ENCODE results near the gene WDR6.

- TF ChIP-seq EZH2 (IDR thresholded peaks at IDR 0.05; ENCODE audit: low read depth): no peak
- TF ChIP-seq, protein P1, sequence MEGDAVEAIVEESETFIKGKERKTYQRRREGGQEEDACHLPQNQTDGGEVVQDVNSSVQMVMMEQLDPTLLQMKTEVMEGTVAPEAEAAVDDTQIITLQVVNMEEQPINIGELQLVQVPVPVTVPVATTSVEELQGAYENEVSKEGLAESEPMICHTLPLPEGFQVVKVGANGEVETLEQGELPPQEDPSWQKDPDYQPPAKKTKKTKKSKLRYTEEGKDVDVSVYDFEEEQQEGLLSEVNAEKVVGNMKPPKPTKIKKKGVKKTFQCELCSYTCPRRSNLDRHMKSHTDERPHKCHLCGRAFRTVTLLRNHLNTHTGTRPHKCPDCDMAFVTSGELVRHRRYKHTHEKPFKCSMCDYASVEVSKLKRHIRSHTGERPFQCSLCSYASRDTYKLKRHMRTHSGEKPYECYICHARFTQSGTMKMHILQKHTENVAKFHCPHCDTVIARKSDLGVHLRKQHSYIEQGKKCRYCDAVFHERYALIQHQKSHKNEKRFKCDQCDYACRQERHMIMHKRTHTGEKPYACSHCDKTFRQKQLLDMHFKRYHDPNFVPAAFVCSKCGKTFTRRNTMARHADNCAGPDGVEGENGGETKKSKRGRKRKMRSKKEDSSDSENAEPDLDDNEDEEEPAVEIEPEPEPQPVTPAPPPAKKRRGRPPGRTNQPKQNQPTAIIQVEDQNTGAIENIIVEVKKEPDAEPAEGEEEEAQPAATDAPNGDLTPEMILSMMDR (conservative IDR thresholded peaks at IDR 0.05): no peak
Observed at GRCh38 chr3:48985831-48986376, 21.3 kb upstream of the WDR6 start.

Measured in PC-9 (cell line).